Caco-2 (cell line): ENCODE results near the gene RFPL3. TPM values are rescaled to one million over a fixed set of nuclear protein-coding genes. Genes with fewer than 3 reads are reported as not detected.

Experiments used
- BruUV-seq: library from RNA; stranded (reverse); fragments of 400-500 nt; replicated peaks from 2 replicates; lab custom pipeline; 2021; lab: Mats Ljungman, UMichigan
- CTCF ChIA-PET: fragments of 300-600 bp; sonication (Branson Sonifier 250); formaldehyde crosslinking; loops from one replicate; lab custom pipeline; 2022; ENCODE audit warnings: antibody characterized with exemption; lab: Charles Lee
- POLR2A ChIA-PET: fragments of 300-600 bp; sonication (Branson Sonifier 250); formaldehyde crosslinking; loops from one replicate; lab custom pipeline; 2022; ENCODE audit warnings: antibody characterized with exemption; lab: Charles Lee
- DNase-seq, 2 experiments: peaks; one replicate each; pipeline versions ENCODE4 v3.0.0 to v3.0.0-alpha.2; 2020 to 2022
- H3K27me3 ChIP-seq: replicated peaks from 2 replicates; pipeline ENCODE4 v1.6.0; 2011; ENCODE audit warnings: low read length; ENCODE audit not compliant: control insufficient read depth, insufficient read depth
- H3K36me3 ChIP-seq: 2 replicates; pipeline ENCODE4 v1.5.1; 2011; ENCODE audit warnings: low read length; ENCODE audit not compliant: control insufficient read depth, insufficient read depth
- H3K4me1 ChIP-seq: fragments of 250-450 bp; sonication (Bioruptor Pico); 2 replicates; pipeline ENCODE4 v1.5.1; 2020; ENCODE audit warnings: mild to moderate bottlenecking
- H3K4me3 ChIP-seq: 2 replicates; pipeline ENCODE4 v1.5.1; 2011; ENCODE audit warnings: low read depth, mild to moderate bottlenecking, control low read depth, low read length
- H3K9me3 ChIP-seq: fragments of 250-450 bp; sonication (Bioruptor Pico); 2 replicates; pipeline ENCODE4 v1.5.1; 2020; ENCODE audit warnings: mild to moderate bottlenecking, moderate library complexity
- H3K27ac Mint-ChIP-seq: one replicate; pipeline ENCODE4 v1.8.0; 2022; ENCODE audit warnings: mixed read lengths; ENCODE audit not compliant: unreplicated experiment
- H3K27me3 Mint-ChIP-seq: one replicate; pipeline ENCODE4 v1.8.0; 2022; ENCODE audit warnings: mixed read lengths; ENCODE audit not compliant: insufficient read depth, unreplicated experiment
- H3K36me3 Mint-ChIP-seq: one replicate; pipeline ENCODE4 v1.8.0; 2022; ENCODE audit warnings: mild to moderate bottlenecking, mixed read lengths; ENCODE audit not compliant: insufficient read depth, unreplicated experiment
- H3K4me1 Mint-ChIP-seq: one replicate; pipeline ENCODE4 v1.8.0; 2022; ENCODE audit warnings: low read depth, mixed read lengths; ENCODE audit not compliant: unreplicated experiment
- H3K4me3 Mint-ChIP-seq: one replicate; pipeline ENCODE4 v1.8.0; 2022; ENCODE audit warnings: mild to moderate bottlenecking, moderate library complexity, mixed read lengths; ENCODE audit not compliant: unreplicated experiment
- H3K9me3 Mint-ChIP-seq: one replicate; pipeline ENCODE4 v1.8.0; 2022; ENCODE audit warnings: mixed read lengths; ENCODE audit not compliant: unreplicated experiment
- intact Hi-C: fragments of 100-400 bp; cut with micrococcal nuclease; formaldehyde crosslinking; loops from one replicate; pipeline ENCODE4 v1.10.0; 2022; ENCODE audit not compliant: unreplicated experiment
- total RNA-seq: library from RNA; stranded (reverse); gene quantifications from 2 replicates; pipeline ENCODE4 v1.2.3, GENCODE V29; 2022
- TF ChIP-seq, protein P1 (sequence below), 2 experiments: fragments of 200-600 bp in 1 of 2; IDR thresholded peaks; 1 replicate in 1 of 2; 2 replicates in 1 of 2; pipeline versions ENCODE4 v1.5.1 to v1.8.0; 2011 to 2022; ENCODE audit warnings: antibody characterized with exemption in 1 of 2, control low read depth in 1 of 2, inconsistent platforms in 1 of 2, low read depth in 1 of 2, low read length in 1 of 2, mild to moderate bottlenecking in 1 of 2, moderate library complexity in 1 of 2; ENCODE audit not compliant: insufficient read depth in 1 of 2, severe bottlenecking in 1 of 2, unreplicated experiment in 1 of 2

The RFPL3 gene
- total RNA-seq, 1 experiment from 2014 or later = not detected

- Mint-ChIP-seq H3K27ac (no peak overlapping the region), H3K4me3 (no peak overlapping the region), H3K4me1 (no peaks in the 10 kb centered on the region), H3K36me3 (no peaks in the 10 kb centered on the region), H3K27me3 (peaks cover 15% of the 10 kb centered on the region), H3K9me3 (no peaks in the 10 kb centered on the region)
- Histone ChIP-seq H3K9me3 (no peaks in the 10 kb centered on the region), H3K27me3 (no peaks in the 10 kb centered on the region), H3K4me1 (no peaks in the 10 kb centered on the region), H3K36me3 (no peaks in the 10 kb centered on the region), H3K4me3 (no peak overlapping the region)
- intact Hi-C loops = no loop called here
- BruUV-seq = no TSS peak
- DNase-seq = no peak
- ChIA-PET CTCF (no interaction called here), POLR2A (no interaction called here)
- TF ChIP-seq, protein P1, sequence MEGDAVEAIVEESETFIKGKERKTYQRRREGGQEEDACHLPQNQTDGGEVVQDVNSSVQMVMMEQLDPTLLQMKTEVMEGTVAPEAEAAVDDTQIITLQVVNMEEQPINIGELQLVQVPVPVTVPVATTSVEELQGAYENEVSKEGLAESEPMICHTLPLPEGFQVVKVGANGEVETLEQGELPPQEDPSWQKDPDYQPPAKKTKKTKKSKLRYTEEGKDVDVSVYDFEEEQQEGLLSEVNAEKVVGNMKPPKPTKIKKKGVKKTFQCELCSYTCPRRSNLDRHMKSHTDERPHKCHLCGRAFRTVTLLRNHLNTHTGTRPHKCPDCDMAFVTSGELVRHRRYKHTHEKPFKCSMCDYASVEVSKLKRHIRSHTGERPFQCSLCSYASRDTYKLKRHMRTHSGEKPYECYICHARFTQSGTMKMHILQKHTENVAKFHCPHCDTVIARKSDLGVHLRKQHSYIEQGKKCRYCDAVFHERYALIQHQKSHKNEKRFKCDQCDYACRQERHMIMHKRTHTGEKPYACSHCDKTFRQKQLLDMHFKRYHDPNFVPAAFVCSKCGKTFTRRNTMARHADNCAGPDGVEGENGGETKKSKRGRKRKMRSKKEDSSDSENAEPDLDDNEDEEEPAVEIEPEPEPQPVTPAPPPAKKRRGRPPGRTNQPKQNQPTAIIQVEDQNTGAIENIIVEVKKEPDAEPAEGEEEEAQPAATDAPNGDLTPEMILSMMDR (IDR thresholded peaks at IDR 0.05; ENCODE audit: insufficient read depth in 1 of 2, low read depth in 1 of 2, low read length in 1 of 2, severe bottlenecking in 1 of 2, unreplicated experiment in 1 of 2) = no peak
Observed at GRCh38 chr22:32312748-32313147, 44.9 kb upstream of the RFPL3 start.

DNA sequence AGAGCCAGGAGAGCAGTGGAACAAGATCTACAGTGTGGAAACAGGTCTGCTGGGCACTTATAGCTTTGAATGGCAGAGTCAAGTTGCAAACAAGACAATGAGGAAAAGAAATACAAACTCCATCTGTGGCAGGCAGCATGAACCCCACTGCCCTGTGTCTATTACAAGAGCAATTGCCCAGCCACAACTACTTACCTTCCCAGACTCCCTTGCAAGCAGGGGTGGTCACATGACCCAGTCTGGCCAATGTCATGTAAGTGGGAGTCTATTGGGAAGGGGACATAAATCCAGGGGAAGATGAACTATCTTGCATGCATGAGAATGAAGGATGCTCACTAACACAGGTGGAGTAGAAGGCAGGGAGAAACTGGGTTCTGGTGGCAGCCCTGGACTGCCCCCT lies 44.1 kb upstream of the RFPL3 start:
- BruUV-seq = no TSS peak
- Mint-ChIP-seq H3K9me3 (no peaks in the 10 kb centered on the region), H3K36me3 (no peaks in the 10 kb centered on the region), H3K27ac (no peak overlapping the region), H3K4me1 (no peaks in the 10 kb centered on the region), H3K27me3 (peaks cover 23% of the 10 kb centered on the region), H3K4me3 (no peak overlapping the region)
- TF ChIP-seq, protein P1 (IDR thresholded peaks at IDR 0.05; ENCODE audit: insufficient read depth in 1 of 2, low read depth in 1 of 2, low read length in 1 of 2, severe bottlenecking in 1 of 2, unreplicated experiment in 1 of 2) = no peak
- no peak overlapping the region for H3K4me3 ChIP-seq
- intact Hi-C loops = no loop called here
- no peaks in the 10 kb centered on the region for H3K9me3 ChIP-seq
- ChIA-PET CTCF (no interaction called here), POLR2A (no interaction called here)
- no peak for DNase-seq
- no peaks in the 10 kb centered on the region for H3K36me3 ChIP-seq
- no peaks in the 10 kb centered on the region for H3K27me3 ChIP-seq
- no peaks in the 10 kb centered on the region for H3K4me1 ChIP-seq

GRCh38 chr22:32317524-32317923 lies 40.1 kb upstream of the RFPL3 start:
- no peaks in the 10 kb centered on the region for H3K36me3 ChIP-seq
- no peaks in the 10 kb centered on the region for H3K27me3 ChIP-seq
- H3K36me3 Mint-ChIP-seq = no peaks in the 10 kb centered on the region
- TF ChIP-seq, protein P1 (IDR thresholded peaks at IDR 0.05; ENCODE audit: insufficient read depth in 1 of 2, low read depth in 1 of 2, low read length in 1 of 2, severe bottlenecking in 1 of 2, unreplicated experiment in 1 of 2) = no peak
- intact Hi-C loops = no loop called here
- H3K4me3 Mint-ChIP-seq = no peak overlapping the region
- no peak overlapping the region for H3K27ac Mint-ChIP-seq
- POLR2A ChIA-PET = no interaction called here
- BruUV-seq = no TSS peak
- H3K9me3 ChIP-seq = no peaks in the 10 kb centered on the region
- no peaks in the 10 kb centered on the region for H3K9me3 Mint-ChIP-seq
- no peak overlapping the region for H3K4me3 ChIP-seq
- DNase-seq = no peak
- no peaks in the 10 kb centered on the region for H3K4me1 ChIP-seq
- H3K4me1 Mint-ChIP-seq = no peaks in the 10 kb centered on the region
- CTCF ChIA-PET = no interaction called here
- H3K27me3 Mint-ChIP-seq = peaks cover 30% of the 10 kb centered on the region
